HFFc6 (cell line): ENCODE results near the gene PEF1. TPM values are rescaled to one million over a fixed set of nuclear protein-coding genes. Genes with fewer than 3 reads are reported as not detected.

Source experiments
- DNase-seq: peaks from one replicate; pipeline ENCODE4 v3.0.0-alpha.2; 2018
- H3K27ac Mint-ChIP-seq: 2 replicates; pipeline ENCODE4 v1.8.0; 2020; ENCODE audit warnings: mild to moderate bottlenecking, mixed read lengths
- H3K27me3 Mint-ChIP-seq: 2 replicates; pipeline ENCODE4 v1.8.0; 2021; ENCODE audit warnings: mild to moderate bottlenecking, moderate library complexity, mixed read lengths; ENCODE audit not compliant: insufficient read depth
- H3K36me3 Mint-ChIP-seq: 2 replicates; pipeline ENCODE4 v1.8.0; 2021; ENCODE audit warnings: low read depth, mixed read lengths
- H3K4me1 Mint-ChIP-seq: 2 replicates; pipeline ENCODE4 v1.8.0; 2020; ENCODE audit warnings: low read depth, mixed read lengths
- H3K4me3 Mint-ChIP-seq: 2 replicates; pipeline ENCODE4 v1.8.0; 2020; ENCODE audit warnings: mild to moderate bottlenecking, moderate library complexity, mixed read lengths
- H3K9me3 Mint-ChIP-seq: 2 replicates; pipeline ENCODE4 v1.8.0; 2020; ENCODE audit warnings: mild to moderate bottlenecking, mixed read lengths
- total RNA-seq, 6 experiments: library from RNA; stranded (reverse); fragmentation: NEBNext Ultra II Directional; extraction: Animal tissue kit (Norgen Biotek cat#: 25700); gene quantifications; 2 replicates in 1 of 6; 3 replicates in 5 of 6; pipeline ENCODE4 v1.2.3, GENCODE V29; 2021
- TF ChIP-seq, protein P1 (sequence below): fragments of 200-600 bp; sonication (generic); IDR thresholded peaks from 2 replicates; pipeline ENCODE4 v1.5.0; 2021; ENCODE audit warnings: antibody characterized with exemption, mild to moderate bottlenecking

PEF1 gene
- total RNA-seq, 6 experiments from 2014 or later: 65.8 to 81.3 (median 69.3) TPM

DNA sequence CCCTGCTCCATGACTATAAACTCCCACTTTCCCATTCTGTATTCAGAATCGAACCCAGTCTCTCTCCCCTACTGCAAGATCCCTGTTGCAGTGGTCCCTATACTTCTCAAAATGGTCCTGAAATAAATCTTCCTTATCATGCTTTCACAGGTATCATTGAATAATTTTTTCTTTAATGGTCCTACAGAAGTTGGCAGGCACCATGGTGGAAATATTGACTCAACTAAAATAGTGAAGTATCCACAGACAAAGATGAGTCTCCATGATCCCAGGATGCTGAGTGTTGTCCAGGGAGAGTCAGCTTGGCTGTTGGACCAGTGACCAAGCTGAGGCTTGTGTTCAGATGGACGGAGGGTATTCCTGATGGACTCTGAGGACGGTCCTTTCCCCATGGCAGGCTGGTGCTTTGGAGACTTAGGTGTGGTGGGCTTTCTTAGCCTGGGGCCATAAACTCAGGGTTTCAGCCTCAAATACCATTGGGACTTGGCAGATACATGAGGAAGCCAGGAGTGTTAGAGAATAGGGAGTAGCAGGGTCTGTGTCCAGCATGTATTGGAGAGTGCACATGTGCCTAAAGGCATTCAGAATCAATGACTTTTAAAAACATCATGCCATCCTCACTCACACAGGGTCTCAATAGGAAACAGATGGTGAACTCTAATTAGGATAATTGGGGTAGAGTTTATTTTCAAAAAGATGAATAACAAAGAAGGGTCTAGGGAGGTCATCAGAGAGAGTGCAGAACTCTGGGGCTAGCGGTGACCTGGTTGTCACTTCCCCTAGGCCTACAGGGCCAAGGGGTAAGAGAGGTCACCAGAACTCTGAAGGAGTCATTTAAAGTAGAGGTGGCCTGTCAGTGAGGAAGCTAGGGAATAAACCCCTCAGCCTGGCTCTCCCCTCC is 48.6 kb downstream of the PEF1 start:
- no peaks in the 10 kb centered on the region for H3K9me3 Mint-ChIP-seq
- DNase-seq: no peak
- H3K4me3 Mint-ChIP-seq: no peak overlapping the region
- H3K4me1 Mint-ChIP-seq: peaks cover 13% of the 10 kb centered on the region
- H3K27me3 Mint-ChIP-seq: peaks cover 8% of the 10 kb centered on the region; the same call in 1 of the 2 replicates
- TF ChIP-seq, protein P1, sequence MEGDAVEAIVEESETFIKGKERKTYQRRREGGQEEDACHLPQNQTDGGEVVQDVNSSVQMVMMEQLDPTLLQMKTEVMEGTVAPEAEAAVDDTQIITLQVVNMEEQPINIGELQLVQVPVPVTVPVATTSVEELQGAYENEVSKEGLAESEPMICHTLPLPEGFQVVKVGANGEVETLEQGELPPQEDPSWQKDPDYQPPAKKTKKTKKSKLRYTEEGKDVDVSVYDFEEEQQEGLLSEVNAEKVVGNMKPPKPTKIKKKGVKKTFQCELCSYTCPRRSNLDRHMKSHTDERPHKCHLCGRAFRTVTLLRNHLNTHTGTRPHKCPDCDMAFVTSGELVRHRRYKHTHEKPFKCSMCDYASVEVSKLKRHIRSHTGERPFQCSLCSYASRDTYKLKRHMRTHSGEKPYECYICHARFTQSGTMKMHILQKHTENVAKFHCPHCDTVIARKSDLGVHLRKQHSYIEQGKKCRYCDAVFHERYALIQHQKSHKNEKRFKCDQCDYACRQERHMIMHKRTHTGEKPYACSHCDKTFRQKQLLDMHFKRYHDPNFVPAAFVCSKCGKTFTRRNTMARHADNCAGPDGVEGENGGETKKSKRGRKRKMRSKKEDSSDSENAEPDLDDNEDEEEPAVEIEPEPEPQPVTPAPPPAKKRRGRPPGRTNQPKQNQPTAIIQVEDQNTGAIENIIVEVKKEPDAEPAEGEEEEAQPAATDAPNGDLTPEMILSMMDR: no peak
- no peak overlapping the region for H3K27ac Mint-ChIP-seq
- H3K36me3 Mint-ChIP-seq: no peaks in the 10 kb centered on the region

DNA sequence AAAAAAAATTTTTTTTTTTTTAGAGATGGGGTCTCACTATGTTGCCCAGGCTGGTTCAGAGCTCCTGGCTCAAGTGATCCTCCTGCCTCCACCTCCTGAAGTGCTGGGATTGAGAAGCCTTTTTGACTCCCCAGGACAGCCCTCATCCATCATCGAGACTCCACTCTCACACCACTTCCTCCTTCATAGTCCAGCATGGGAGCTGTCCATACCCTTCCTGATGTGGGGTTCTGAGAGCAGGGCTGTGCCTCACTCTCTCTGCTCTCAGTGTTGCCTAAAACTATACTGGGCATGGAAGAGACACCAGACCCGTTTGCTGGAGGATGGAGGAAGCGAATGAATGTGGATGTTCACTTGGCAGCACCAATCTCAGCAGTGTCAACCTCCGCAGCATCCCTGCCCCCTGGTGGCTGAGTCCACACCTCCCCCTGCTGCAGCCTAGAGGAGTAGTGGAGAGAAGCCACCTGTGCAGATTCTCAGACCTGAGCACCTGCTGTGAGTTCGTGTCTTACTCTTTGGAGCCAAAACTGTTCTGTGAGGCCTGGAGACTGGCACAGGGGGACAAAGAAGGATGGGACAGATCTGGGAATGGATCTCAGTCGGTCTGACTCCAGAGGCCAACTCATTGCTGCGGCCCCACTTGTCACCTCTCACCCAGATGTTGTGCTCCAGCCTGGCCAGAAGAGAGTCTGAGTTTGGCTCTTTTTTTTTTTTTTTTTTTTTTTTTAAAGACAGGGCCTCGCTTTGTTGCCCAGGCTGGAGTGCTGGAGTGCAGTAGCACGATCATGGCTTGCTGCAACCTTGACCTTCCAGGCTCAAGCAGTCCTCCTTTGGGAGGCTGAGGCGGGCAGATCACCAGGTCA is 50.7 kb downstream of the PEF1 start:
- H3K4me3 Mint-ChIP-seq: no peak overlapping the region

DNA sequence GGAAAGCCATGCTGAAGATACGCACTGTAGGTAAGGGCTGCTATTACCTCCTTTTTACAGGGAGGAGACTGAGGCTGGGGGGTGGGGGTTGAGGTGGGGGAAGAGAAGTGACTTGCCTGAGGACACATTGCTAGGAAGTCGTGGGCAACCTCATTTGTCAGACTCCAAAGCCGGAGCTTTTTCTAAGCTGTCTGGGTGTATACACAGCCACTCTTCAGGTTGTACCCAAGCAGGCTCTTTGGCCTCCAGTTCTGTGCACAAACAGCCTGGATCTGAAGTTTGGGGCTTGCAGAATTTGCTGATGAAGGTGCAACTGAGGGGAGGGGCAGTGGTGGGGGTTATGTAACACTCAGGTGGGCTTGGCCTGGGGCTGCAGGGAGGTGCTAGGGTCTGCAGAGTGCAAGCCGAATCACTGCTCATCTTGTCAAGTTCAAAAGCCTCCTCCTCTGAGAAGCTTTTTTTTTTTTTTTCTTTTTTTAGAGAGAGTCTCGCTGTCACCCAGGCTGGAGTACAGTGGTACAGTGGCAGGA is 51.5 kb downstream of the PEF1 start:
- Mint-ChIP-seq H3K4me3 (no peak overlapping the region), H3K9me3 (no peaks in the 10 kb centered on the region), H3K27ac (no peak overlapping the region), H3K4me1 (peaks cover 25% of the 10 kb centered on the region), H3K27me3 (peaks cover 8% of the 10 kb centered on the region), H3K36me3 (no peaks in the 10 kb centered on the region)
- TF ChIP-seq, protein P1: no peak
- DNase-seq: no peak

More for the DNA sequence above, 50.7 kb downstream of the PEF1 start:
- TF ChIP-seq, protein P1: peak; percentile 93
- H3K27me3 Mint-ChIP-seq: peaks cover 8% of the 10 kb centered on the region
- no peaks in the 10 kb centered on the region for H3K9me3 Mint-ChIP-seq
- H3K36me3 Mint-ChIP-seq: no peaks in the 10 kb centered on the region
- H3K4me1 Mint-ChIP-seq: peaks cover 23% of the 10 kb centered on the region
- DNase-seq: peak; percentile 47
- H3K27ac Mint-ChIP-seq: no peak overlapping the region

DNA sequence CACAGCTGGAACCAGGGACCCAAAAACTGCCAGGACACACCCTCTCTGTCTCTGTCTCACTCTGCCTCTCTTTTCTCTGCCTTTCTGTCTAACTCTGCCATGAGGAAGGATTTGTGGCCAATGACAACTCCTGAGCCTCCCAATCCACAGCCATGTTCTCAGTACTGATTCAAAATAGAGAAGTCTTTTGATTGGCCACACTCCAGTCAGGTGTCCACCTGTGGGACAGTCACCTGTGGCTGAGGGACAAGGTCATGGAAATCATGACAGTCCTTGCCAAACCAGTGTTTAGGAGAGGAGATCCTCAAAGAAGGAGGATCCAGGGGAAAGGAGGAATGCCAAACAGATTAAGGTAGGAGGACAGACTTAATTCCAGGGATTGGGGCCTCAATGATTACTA is 52.5 kb downstream of the PEF1 start:
- H3K27ac Mint-ChIP-seq: peak overlapping the region; percentile 8; the same call in 1 of the 2 replicates

More for the DNA sequence above, 52.5 kb downstream of the PEF1 start:
- Mint-ChIP-seq H3K9me3 (no peaks in the 10 kb centered on the region), H3K27me3 (peaks cover 8% of the 10 kb centered on the region), H3K4me3 (no peak overlapping the region), H3K36me3 (no peaks in the 10 kb centered on the region), H3K4me1 (peaks cover 31% of the 10 kb centered on the region)
- no peak for DNase-seq
- TF ChIP-seq, protein P1: no peak
